A549 (cell line): ENCODE results near the gene SYCN.

Experiments
- CTCF ChIP-seq: fragments of >200 bp; sonication (Bioruptor Twin); formaldehyde crosslinking; IDR thresholded peaks from 3 replicates; pipeline ENCODE4 v1.5.1; 2016
- ELK1 ChIP-seq: fragments of 150-350 bp; IDR thresholded peaks from 2 replicates; pipeline ENCODE4 v1.6.1; 2014; ENCODE audit warnings: low read depth, mild to moderate bottlenecking, low read length
- EP300 ChIP-seq, 2 experiments: fragments of >200 bp; sonication (Bioruptor Twin); formaldehyde crosslinking; IDR thresholded peaks; 2 replicates in 1 of 2; 3 replicates in 1 of 2; pipeline ENCODE4 v1.6.1; 2016 to 2017
- KDM1A ChIP-seq: fragments of 200-600 bp; sonication (generic); IDR thresholded peaks from 2 replicates; pipeline ENCODE4 v1.6.1; 2016; ENCODE audit warnings: low read depth, mild to moderate bottlenecking
- MAFK ChIP-seq: fragments of 450-650 bp; IDR thresholded peaks from 2 replicates; pipeline ENCODE4 v1.6.1; 2014; ENCODE audit not compliant: partially characterized antibody
- MAX ChIP-seq: IDR thresholded peaks from 2 replicates; pipeline ENCODE4 v1.6.1; 2012
- MAZ ChIP-seq: fragments of 150-350 bp; IDR thresholded peaks from 2 replicates; pipeline ENCODE4 v1.6.1; 2014; ENCODE audit warnings: antibody characterized with exemption, low read depth, low read length, borderline replicate concordance
- PBX3 ChIP-seq: IDR thresholded peaks from 2 replicates; pipeline ENCODE4 v1.6.1; 2012
- POLR2A ChIP-seq: IDR thresholded peaks from 2 replicates; pipeline ENCODE4 v1.6.1; 2012; ENCODE audit warnings: mild to moderate bottlenecking, low read length
- POLR2AphosphoS2 ChIP-seq: conservative IDR thresholded peaks from 2 replicates; pipeline ENCODE4 v1.6.1; 2012; ENCODE audit warnings: low read length, improper control_type of control experiment, inconsistent platforms
- REST ChIP-seq: fragments of 200-600 bp; sonication (generic); IDR thresholded peaks from 2 replicates; pipeline ENCODE4 v1.6.1; 2016; ENCODE audit warnings: antibody characterized with exemption, mild to moderate bottlenecking, moderate library complexity
- RNF2 ChIP-seq: fragments of 200-600 bp; sonication (generic); IDR thresholded peaks from 2 replicates; pipeline ENCODE4 v1.6.1; 2016; ENCODE audit warnings: low read depth, mild to moderate bottlenecking, antibody characterized with exemption, moderate library complexity, borderline replicate concordance
- USF2 ChIP-seq: fragments of 450-650 bp; IDR thresholded peaks from 2 replicates; pipeline ENCODE4 v1.6.1; 2014; ENCODE audit warnings: antibody characterized with exemption

GRCh38 chr19:39183104-39183503, 21.0 kb downstream of the SYCN start:
- TF ChIP-seq MAFK (no peak), MAZ (no peak), EP300 (IDR thresholded peaks at IDR 0.05) (no peak), ELK1 (no peak), USF2 (no peak), REST (no peak), POLR2A (no peak), CTCF (no peak), POLR2AphosphoS2 (no peak; the same call in 1 of the 2 replicates), RNF2 (no peak), KDM1A (no peak), MAX (no peak), PBX3 (no peak; the same call in 1 of the 2 replicates)
